Measurements from ENCODE around the gene TEX9.
"Not testable (repeated sequence)": the region's sequence is repeated elsewhere in the genome, so short reads cannot be mapped to it uniquely, and the experiment has no call there.

The TEX9 gene

GRCh38 chr15:56358604-56359003 is 6.6 kb upstream of the TEX9 start:
- FAIRE-seq = no peak
- no peak for DNase-seq (ENCODE audit: extremely low spot score, insufficient read length, low read depth)

GRCh38 chr15:56361987-56362386 is 3.2 kb upstream of the TEX9 start:
- FAIRE-seq (no peak), DNase-seq (ENCODE audit: extremely low spot score, insufficient read length, low read depth) (no peak)

GRCh38 chr15:56366211-56366610 is 985 bp downstream of the TEX9 start:
- peak; percentile 74 for FAIRE-seq

GRCh38 chr15:56367156-56367555 is 1.9 kb downstream of the TEX9 start:
- FAIRE-seq (peak; percentile 38), DNase-seq (ENCODE audit: extremely low spot score, insufficient read length, low read depth) (no peak)

More at GRCh38 chr15:56366211-56366610, 985 bp downstream of the TEX9 start:
- DNase-seq (ENCODE audit: extremely low spot score, insufficient read length, low read depth) = no peak

- FAIRE-seq = peak; percentile 49
- DNase-seq (ENCODE audit: extremely low spot score, insufficient read length, low read depth) = no peak
Observed at GRCh38 chr15:56369234-56369633, 4.0 kb downstream of the TEX9 start.

GRCh38 chr15:56371495-56372147 is 6.4 kb downstream of the TEX9 start:
- DNase-seq (ENCODE audit: extremely low spot score, insufficient read length, low read depth) (no peak), FAIRE-seq (peak; percentile 88)

- not testable (repeated sequence) for FAIRE-seq; DNase-seq (ENCODE audit: extremely low spot score, insufficient read length, low read depth)
Observed at GRCh38 chr15:56374693-56375092, 9.5 kb downstream of the TEX9 start.

GRCh38 chr15:56377822-56378221 is 12.6 kb downstream of the TEX9 start:
- FAIRE-seq; DNase-seq (ENCODE audit: extremely low spot score, insufficient read length, low read depth): not testable (repeated sequence)

GRCh38 chr15:56383010-56383409 is 17.8 kb downstream of the TEX9 start:
- FAIRE-seq (no peak), DNase-seq (ENCODE audit: extremely low spot score, insufficient read length, low read depth) (no peak)

- no peak for DNase-seq (ENCODE audit: extremely low spot score, insufficient read length, low read depth)
- no peak for FAIRE-seq
Observed at GRCh38 chr15:56385908-56386307, 20.7 kb downstream of the TEX9 start.

GRCh38 chr15:56390739-56391267 is 25.6 kb downstream of the TEX9 start:
- DNase-seq (ENCODE audit: extremely low spot score, insufficient read length, low read depth) = no peak
- FAIRE-seq = no peak

- DNase-seq (ENCODE audit: extremely low spot score, insufficient read length, low read depth) = no peak
Observed at GRCh38 chr15:56393277-56393676, 28.1 kb downstream of the TEX9 start.

GRCh38 chr15:56394909-56395308 is 29.7 kb downstream of the TEX9 start:
- DNase-seq (ENCODE audit: extremely low spot score, insufficient read length, low read depth) (no peak), FAIRE-seq (no peak)

More at GRCh38 chr15:56393277-56393676, 28.1 kb downstream of the TEX9 start:
- FAIRE-seq = no peak

GRCh38 chr15:56397325-56397724 is 32.1 kb downstream of the TEX9 start:
- not testable (repeated sequence) for FAIRE-seq; DNase-seq (ENCODE audit: extremely low spot score, insufficient read length, low read depth)

- FAIRE-seq; DNase-seq (ENCODE audit: extremely low spot score, insufficient read length, low read depth): not testable (repeated sequence)
Observed at GRCh38 chr15:56399209-56399608, 34.0 kb downstream of the TEX9 start.

GRCh38 chr15:56410721-56411120 is 45.5 kb downstream of the TEX9 start:
- DNase-seq (ENCODE audit: extremely low spot score, insufficient read length, low read depth) = no peak
- FAIRE-seq = no peak

GRCh38 chr15:56411122-56411749 is 46.0 kb downstream of the TEX9 start:
- no peak for DNase-seq (ENCODE audit: extremely low spot score, insufficient read length, low read depth)
- no peak for FAIRE-seq

- FAIRE-seq; DNase-seq (ENCODE audit: extremely low spot score, insufficient read length, low read depth): not testable (repeated sequence)
Observed at GRCh38 chr15:56413114-56413733, 48.0 kb downstream of the TEX9 start.

- FAIRE-seq = no peak
Observed at GRCh38 chr15:56425276-56425675, 60.0 kb downstream of the TEX9 start.

GRCh38 chr15:56425976-56426375 is 60.8 kb downstream of the TEX9 start:
- no peak for FAIRE-seq
- DNase-seq (ENCODE audit: extremely low spot score, insufficient read length, low read depth) = no peak

More at GRCh38 chr15:56425276-56425675, 60.0 kb downstream of the TEX9 start:
- no peak for DNase-seq (ENCODE audit: extremely low spot score, insufficient read length, low read depth)
